GM12892 (cell line): ENCODE data around the gene RNF4.
A peak's percentile ranks its signal among the peaks of the same experiment; 100 is the strongest.

Experiments used
- POLR2A ChIP-seq: IDR thresholded peaks from 2 replicates; pipeline ENCODE4 v1.6.1; 2011; ENCODE audit warnings: low read depth, low read length, control low read depth
- TAF1 ChIP-seq: IDR thresholded peaks from 2 replicates; pipeline ENCODE4 v1.6.1; 2011; ENCODE audit warnings: low read depth, mild to moderate bottlenecking, control low read depth, low read length, borderline replicate concordance

DNA sequence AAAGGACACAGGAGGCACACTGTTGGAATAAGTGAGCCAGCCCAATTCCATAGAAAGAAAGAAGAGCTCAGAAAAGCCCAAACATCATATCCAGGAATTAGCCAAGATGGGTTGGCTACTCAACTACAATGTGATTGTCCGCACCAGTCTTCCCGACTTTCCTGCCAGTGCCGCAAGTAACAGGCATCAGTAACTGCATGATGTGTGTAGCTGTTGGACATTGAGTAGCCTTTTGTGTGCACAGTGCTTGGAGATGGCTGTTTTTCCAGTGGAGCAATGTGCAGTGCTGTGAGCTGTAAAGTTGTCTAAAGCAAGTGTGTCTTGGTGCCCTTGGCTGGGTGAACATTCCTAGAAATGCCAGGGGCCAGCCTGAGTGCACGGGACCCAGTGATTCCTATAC is 38.4 kb downstream of the RNF4 start:
- peak; percentile 39; the same call in 1 of the 2 replicates for TF ChIP-seq POLR2A
- TF ChIP-seq TAF1: no peak
